ENCODE data around the gene SLC35F5.
A peak's percentile ranks its signal among the peaks of the same experiment; 100 is the strongest.
"Not testable (repeated sequence)": the region's sequence is repeated elsewhere in the genome, so short reads cannot be mapped to it uniquely, and the experiment has no call there.

SLC35F5 gene, protein sequence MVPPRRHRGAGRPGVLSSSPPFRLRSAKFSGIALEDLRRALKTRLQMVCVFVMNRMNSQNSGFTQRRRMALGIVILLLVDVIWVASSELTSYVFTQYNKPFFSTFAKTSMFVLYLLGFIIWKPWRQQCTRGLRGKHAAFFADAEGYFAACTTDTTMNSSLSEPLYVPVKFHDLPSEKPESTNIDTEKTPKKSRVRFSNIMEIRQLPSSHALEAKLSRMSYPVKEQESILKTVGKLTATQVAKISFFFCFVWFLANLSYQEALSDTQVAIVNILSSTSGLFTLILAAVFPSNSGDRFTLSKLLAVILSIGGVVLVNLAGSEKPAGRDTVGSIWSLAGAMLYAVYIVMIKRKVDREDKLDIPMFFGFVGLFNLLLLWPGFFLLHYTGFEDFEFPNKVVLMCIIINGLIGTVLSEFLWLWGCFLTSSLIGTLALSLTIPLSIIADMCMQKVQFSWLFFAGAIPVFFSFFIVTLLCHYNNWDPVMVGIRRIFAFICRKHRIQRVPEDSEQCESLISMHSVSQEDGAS

DNA sequence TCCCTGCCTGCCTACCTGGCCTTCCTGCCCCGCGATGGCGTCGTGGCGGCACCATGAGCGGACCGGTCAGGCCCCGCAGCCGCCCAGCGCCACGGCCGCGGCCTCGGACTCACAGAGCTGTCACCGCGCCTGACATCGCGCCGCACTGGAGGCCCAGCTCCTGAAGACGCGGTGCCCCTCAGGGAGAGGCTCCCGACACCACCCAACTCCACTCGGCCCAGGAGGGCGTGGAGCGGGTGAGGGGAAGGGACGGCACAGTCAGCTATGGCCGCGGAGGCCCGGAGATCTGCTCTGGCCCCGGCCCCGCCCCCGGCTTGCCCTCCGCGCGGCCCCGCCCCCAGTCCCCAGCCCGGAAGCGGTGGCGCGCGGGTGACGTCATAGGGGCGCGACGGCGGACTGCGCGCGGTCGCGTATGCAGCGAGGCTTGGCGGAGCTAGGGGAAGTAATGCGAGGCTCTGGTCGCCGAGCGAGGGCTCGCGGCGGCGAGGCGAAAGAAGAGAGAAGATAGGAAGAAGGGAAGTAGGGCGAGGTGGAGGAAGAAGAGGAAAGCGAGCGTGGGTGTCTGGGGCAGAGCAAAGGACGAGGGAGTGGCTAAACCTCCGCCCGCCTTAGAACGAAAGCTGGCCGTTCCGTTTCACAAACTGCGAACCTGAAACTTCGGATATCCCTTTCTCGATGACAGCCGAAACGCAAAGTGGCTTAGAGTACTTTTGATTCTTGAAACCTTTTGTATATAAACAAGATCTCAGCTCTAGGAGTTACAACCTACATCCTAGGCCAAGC lies at the start of gene SLC35F5:
Gene SLC35F5 (minus strand): TSS at position 288 of the 783 bp plus-strand sequence. CDS start 233 bp downstream, at position 55.
- peak; percentile 89 for DNase-seq (ENCODE audit: low spot score)

DNA sequence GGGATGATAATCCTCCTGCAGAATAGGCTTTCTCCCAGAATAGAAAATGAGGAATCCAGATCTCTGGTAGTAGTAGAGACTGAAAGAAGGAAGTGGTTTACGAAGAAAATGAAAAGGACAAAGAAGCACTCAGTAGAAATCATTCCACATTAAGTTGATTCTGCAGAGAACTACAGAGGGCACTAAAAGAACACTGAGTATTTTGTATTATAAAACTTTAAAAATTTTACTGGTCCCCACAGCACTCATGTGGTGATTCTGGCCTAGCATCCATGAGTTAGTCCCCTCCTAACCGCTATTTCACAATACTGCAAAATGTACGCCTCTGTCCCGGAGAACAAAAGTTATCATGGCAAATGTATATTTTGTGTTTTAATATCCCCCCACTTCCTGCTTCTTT lies 42.9 kb upstream of the SLC35F5 start:
- DNase-seq (ENCODE audit: low spot score), result peak; percentile 24

DNA sequence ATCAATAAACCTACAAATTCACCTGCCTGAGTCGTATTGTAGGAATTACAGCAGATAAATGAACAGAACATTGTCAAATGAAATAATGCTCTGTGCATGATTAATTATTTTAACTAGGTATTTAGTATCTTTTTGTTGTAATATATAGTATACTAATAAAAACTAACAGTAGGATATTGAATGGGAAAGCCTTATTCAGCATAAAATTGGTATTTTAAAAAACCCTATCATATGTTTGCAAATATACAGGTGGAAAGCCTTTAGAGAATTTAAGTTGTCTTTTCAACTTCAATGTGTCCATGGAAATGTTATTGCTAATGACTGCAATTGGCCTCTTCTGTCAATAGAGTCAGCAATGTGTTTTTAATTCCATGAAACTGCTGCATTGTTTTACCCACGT lies 40.8 kb upstream of the SLC35F5 start:
- no peak for DNase-seq (ENCODE audit: low spot score)

DNA sequence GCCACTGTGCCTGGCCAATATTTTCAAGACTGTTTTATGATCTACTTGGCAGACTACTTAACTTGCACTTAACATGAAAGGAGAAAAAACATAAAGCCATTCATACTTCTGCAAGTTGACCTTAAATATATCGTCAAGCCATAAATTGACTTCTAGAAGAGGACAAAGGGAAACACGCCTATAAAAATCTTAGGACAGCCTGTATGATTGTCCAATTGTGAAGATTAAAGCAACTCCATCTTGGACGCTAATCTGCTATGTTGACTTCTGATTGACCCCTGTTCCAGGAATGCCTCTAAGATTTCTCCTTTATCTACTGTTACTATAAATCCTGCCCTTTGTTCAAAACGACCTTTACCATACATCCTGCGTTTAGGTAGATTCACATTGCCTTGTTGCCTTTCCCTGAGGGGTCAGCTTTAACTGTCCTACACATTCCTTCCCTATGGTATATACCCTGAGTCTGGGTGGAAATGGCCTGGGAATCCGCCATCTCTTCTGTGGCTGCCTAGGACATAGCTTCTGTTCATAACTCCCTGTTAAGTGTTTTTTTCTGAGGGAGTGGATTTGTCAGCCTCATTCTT lies 40.2 kb upstream of the SLC35F5 start:
- DNase-seq (ENCODE audit: low spot score), result no peak

DNA sequence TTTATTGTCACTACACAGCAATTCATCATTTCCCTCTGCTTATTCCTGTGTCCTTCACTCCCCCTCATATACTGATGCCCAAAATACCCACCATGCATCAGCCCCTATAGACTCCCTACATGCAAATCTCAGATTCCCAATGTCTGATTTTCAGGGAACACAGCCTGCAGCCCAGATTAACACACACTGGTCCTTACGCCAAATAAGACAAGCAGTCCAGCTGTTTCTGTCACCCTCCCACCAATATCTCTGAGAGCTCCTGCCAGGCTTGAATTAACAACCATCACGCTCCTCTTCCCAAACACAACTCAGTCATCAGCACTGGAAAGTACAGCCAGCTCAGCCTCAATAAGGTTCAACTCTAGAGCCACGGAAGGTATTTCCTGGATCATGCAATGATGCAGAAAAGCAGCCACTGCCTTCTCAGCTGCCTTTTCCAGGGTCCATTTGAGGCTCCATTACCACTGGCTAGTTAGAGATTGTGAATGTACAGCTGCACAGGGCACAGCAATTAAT lies 39.0 kb upstream of the SLC35F5 start:
- no peak for DNase-seq (ENCODE audit: low spot score)

DNA sequence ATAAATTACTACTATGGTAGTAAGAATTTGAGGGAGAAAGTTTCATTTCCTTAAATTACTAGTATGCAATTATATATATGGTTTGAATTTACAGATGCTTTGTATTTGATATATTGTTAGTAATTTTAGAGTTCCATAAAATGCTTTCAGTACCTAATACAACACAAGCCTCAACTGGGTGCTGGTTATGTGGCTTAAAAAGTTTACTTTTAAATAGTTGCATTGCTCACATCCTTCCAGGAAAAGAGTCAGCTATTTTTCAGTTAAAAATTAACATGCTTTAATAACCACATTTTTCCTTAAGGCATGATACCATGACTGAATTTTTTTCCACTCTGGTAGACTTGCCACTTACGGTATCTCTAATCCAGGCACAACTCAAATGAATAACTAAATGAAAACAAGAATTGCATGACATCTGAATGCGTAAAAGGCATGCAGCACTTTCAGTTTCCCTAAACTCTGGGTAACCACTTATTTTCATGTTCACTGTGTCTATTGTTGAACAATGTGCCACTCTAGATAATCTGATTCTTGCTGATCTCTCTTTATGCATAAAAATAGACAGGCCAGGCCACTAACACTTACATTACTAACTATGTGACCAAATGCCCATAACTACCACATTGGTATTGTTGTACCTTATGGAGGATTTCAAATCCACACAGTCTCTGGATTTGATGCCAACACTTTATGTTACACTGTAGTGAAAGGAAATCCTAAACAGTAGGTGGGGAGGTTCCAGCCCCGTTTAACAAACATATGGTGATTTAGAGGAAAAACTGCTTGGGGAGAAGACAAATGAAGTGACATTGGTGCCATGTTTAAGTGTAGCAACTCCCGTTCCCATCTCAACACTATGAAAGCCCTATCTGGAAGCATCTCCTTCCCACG lies 35.5 kb upstream of the SLC35F5 start:
- DNase-seq (ENCODE audit: low spot score), result no peak

DNA sequence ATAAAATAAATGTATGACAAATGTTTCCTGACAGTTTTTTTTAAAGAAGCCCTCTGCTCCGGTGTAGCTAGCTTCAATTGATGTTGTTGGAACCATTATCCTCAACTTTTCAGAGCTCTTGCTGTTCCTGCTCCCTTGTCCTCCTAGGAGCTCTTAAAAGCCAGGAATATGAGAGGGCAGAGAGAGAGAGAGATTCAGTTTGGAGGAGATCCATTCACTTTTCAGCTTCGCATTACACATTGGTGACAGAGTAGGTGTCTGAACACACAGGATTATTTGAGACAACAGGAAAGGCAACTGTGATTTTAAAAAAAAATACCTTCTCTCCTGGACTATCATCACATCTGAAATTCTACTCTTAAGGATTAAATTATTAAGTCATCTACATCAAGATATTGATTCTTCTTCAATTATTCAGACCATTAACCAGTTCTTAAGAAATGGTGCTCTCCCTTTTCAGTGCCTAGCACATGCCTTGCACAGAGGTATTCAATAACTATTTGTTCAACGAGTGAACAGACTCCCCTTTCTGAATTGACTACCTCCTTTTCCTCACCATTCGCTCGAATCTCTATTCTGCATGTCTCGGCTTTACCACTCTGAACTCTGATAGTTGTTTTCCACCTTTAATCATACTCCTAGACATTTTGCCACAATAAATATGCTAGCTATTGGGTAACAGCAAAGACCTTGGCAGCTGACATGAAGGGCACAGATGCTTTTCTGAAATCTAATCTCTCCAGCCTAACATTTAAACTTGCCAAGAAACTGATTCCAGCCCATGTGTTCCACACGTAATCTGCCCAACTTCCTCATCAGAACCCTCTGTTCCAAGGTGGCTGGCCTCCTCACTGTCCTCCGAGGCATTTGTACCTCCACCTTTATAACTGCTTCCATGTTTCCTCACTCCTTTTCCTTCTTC lies 28.6 kb upstream of the SLC35F5 start:
- DNase-seq (ENCODE audit: low spot score), result no peak

DNA sequence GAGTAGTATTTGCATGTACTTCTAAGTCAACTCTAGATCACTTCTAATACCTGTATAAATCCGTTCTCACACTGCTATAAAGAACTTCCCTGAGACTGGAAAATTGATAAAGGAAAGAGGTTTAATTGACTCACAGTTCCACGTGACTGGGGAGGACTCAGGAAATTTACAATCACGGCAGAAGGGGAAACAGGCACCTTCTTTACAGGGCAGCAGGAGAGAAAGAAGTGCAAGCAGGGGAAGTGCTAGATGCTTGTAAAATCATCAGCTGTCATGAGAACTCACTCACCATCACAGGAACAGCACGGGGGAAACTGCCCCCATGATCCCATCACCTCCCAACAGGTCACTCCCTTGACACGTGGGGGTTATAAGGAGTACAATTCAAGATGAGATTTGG lies 24.0 kb upstream of the SLC35F5 start:
- DNase-seq (ENCODE audit: low spot score), result no peak

DNA sequence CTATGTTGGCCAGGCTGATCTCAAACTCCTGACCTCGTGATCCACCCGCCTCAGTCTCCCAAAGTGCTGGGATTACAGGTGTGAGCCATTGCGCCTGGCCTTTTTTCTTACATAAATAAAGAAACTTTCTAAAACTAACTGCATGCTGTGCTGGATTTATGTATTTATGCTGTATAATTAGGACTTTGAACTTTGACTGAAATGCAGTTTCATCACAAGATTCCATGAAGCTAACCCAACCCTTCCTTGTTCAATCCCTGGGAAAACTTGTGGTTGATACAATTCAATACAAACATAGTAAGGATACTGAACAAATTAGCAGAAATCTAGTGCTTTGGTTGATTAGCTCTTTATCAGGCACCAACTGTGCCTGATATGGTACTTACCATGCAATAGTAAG lies 20.9 kb upstream of the SLC35F5 start:
- DNase-seq (ENCODE audit: low spot score), result no peak

DNA sequence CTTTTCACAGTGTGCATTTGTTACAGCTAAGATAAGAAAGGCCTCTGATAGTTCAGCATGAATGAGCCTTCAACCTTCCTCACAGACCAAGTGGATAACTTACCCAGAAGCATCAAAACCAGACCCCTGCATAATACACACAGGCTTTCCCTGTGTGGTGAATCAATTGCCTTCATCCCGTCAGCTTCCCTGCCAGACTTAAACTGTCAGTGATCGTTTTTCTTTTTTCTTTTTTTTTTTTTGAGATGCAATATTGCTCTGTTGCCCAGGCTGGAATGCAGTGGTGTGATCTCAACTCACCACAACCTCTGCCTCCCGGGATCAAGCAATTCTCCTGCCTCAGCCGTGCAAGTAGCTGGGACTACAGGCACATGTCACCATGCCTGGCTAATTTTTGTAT lies 20.5 kb upstream of the SLC35F5 start:
- no peak for DNase-seq (ENCODE audit: low spot score)

DNA sequence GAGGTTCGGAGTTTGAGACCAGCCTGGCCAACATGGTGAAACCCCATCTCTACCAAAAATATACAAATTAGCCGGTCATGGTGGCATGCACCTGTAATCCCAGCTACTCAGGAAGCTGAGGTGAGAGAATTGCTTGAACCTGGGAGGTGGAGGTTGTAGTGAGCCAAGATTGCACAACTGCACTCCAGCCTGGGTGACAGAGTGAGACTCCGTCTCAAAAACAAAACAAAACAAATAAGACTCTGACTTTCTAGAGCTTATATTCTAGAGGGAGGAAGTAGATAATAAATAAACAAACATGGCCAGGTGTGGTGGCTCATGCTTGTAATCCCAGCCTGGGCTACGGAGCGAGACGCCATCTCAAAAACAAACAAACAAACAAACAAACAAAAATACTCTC lies 18.2 kb upstream of the SLC35F5 start:
- not testable (repeated sequence) for DNase-seq (ENCODE audit: low spot score)

DNA sequence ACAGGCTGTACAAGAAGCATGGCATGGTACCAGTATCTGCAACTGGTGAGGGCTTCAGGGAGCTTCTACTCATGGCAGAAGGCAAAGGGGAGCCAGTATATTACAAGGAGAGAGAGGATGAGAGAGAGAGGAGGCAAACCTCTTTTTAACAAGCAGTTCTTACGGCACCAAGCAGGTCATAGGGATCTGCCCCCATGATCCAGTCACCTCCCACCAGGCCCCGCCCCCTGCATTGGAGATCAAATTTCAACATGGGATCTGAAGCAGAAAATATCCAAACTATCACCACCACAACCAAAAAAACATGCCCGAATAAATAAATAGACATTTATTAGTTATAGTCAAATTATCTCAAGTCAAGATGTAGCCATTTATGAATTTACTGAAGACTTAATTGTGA lies 14.5 kb upstream of the SLC35F5 start:
- no peak for DNase-seq (ENCODE audit: low spot score)

DNA sequence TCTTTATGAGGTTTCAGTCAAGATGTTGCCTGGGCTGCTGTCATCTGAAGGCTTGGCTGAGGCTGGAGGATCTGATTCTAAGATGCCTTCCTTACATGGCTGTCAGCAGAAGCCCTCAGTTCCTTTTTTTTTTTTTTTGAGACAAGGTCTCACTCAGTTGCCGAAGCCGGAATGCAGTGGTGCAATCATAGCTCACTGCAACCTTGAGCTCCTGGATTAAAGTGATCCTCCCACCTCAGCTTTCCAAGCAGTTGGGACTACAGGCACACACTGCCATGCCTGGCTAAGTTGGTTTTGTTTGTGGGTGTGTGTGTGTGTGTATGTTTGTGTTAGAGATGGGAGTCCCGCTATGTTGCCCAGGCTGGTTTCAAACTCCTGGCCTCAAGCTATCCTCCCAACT lies 13.1 kb upstream of the SLC35F5 start:
- no peak for DNase-seq (ENCODE audit: low spot score)

DNA sequence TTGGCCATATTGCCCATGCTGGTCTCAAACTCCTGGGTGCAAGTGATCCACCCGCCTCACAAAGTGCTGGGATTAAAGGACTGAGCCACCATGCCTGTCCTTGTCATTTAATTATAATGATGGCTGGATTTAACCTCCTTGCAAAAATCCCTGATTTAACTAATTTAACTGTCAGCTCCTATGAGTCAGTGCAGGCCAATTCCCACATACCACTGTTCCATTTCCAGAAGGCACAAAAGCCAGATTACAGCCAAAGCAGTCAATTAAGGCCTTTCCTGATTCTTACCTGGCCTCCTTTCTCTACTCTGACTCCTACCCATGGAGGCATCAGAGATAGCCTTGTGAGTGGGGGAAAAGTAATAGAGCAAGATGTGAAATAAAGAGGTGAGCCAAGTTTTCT lies 12.3 kb upstream of the SLC35F5 start:
- DNase-seq (ENCODE audit: low spot score), result no peak

DNA sequence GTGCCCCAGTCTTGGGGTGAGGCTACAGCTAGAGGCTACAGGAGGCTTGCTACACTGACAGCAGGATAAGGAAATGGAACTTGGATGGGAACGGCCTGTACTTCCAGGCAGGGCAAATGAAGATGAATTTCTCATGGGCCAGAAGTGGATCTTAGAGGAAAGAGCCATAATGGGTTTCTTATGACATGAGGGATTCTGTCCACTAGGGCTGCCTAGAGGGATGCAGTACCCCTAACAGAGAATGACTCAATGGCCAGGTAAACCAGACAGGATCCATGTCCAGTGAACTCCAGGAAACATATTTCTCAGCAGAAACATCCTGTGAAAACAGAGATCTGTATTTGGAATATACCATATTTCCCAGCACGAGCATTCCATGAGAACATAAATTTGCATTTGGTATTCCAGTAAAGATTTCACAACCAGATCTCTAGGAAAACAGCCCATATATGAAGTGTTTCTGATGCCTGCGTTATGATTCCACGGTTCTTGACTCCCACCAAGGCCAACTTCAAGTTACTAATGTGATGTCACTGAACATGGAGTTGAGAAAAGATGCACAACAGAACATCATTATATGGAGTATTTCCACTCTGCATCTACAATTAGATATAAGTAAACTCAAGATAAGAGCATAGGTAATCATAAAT lies 11.5 kb upstream of the SLC35F5 start:
- no peak for DNase-seq (ENCODE audit: low spot score)

DNA sequence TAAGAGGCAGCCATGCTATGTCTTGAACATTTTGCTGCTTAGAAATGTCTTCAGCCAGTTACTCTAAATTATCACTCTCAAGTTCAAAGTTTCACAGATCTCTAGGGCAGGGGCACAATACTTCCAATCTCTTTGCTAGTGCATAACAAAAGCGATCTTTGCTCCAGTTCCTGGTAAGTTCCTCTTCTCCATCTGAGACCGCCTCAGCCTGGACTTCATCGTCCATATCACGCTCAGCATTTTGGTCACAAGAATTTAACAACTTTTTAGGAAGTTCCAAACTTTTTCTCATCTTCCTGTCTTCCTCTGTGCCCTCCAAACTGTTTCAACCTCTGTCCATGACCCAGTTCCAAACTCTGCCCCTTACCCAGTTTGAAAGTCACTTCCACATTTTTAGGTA lies 8.8 kb upstream of the SLC35F5 start:
- no peak for DNase-seq (ENCODE audit: low spot score)

DNA sequence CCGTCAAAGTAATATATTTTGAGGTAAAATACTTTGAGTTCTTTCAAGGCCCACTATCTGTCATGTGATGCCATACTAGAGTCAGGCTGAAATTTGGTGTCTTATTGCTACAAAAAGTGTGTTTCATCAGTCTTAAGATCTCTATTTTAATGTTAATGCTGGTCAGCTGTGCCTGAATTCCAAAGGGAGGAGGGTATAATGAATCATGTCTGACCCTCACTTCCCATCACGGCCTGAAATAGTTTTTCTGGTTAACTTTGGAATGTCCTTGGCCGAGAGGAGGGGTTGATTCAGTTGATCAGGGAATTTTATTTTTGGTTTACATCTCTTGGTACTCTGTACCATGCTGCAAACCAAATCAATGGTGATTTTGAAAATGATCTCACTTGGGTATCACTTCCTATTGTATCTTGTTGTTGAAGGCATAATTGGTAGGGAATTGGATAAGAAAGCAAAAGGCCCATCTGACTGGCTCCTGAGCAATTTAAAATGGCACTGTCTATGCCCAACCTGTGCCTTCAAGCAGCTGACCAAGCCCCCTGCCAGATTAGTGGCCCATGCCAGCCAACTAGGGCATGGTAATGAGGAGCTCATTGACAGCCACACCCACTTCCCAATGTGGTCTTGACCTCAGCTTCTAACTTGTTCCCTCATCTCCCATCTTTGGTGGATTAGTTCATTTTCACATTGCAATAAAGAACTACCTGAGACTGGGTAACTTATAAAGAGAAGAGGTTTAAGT lies 6.1 kb upstream of the SLC35F5 start:
- no peak for DNase-seq (ENCODE audit: low spot score)

DNA sequence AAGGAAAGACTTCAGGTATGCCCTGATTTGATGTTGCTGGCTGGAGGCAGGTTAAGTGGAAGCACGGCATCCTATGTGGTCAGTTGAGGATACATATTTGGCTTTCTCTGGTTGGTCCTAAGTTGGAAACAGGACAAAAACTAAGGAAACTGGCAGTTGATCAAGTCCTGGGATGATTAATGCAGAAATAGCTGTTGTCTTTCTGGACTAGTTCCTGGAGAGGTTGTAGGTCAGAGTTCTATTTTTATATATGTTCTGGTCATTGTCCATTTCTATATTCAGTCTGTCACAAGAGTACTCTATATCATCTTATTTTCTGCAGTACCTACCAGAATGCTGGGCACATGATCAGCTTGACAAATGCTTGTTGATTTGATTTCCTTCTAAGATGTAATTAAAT lies 4.0 kb upstream of the SLC35F5 start:
- no peak for DNase-seq (ENCODE audit: low spot score)

DNA sequence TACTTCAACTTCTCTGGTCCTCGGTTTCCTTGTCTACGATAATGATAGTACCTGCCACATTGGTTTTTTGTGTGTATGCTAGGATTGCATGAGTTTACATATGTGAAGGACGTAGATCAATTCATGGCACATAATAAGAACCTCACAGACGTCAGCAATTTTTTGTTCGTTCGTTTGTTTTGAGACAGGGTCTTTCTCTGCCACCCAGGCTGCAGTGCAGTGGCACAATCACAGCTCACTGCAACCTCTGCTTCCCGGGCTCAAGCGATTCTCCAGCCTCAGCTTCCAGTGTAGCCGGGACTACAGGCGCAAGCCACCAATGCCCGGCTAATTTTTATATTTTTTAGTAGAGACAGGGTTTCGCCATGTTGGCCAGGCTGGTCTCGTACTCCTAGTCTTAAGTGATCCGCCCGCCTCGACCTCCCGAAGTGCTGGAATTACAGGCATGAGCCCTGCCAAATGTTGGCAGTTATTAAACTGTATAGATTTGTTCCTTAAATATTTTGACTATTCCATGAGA lies 756 bp upstream of the SLC35F5 start:
- no peak for DNase-seq (ENCODE audit: low spot score)
